GM21528 (cell line): ENCODE data around the gene SKA3.
"Not testable (repeated sequence)": the region's sequence is repeated elsewhere in the genome, so short reads cannot be mapped to it uniquely, and the experiment has no call there.

Source experiments
- ATAC-seq: cut with Tn5 transposase; IDR thresholded peaks from one replicate; pipeline ENCODE4 v1.9.1; 2021; ENCODE audit warnings: mild to moderate bottlenecking, moderate library complexity; ENCODE audit not compliant: unreplicated experiment, low FRiP score

The SKA3 gene

GRCh38 chr13:21176215-21176981 lies at the start of gene SKA3, which contains the start of gene MRPL57:
Gene SKA3 (minus strand): TSS chr13:21176552. CDS start chr13:21176477, 75 bp downstream.
Gene MRPL57 (plus strand): TSS chr13:21176658. CDS start chr13:21176917, 259 bp downstream.
- peak; percentile 93 for ATAC-seq

- ATAC-seq = no peak
Observed at GRCh38 chr13:21225082-21225481, 48.7 kb upstream of the SKA3 start.

- no peak for ATAC-seq
Observed at GRCh38 chr13:21221268-21221667, 44.9 kb upstream of the SKA3 start.

- not testable (repeated sequence) for ATAC-seq
Observed at GRCh38 chr13:21219716-21220115, 43.4 kb upstream of the SKA3 start.

GRCh38 chr13:21219036-21219381 lies 42.7 kb upstream of the SKA3 start:
- peak; percentile 55 for ATAC-seq

GRCh38 chr13:21218351-21219035 lies 42.1 kb upstream of the SKA3 start:
- peak; percentile 98 for ATAC-seq

GRCh38 chr13:21216332-21216731 lies 40.0 kb upstream of the SKA3 start:
- no peak for ATAC-seq

- ATAC-seq = not testable (repeated sequence)
Observed at GRCh38 chr13:21215419-21215818, 39.1 kb upstream of the SKA3 start.

- ATAC-seq = no peak
Observed at GRCh38 chr13:21212138-21212775, 35.9 kb upstream of the SKA3 start.

GRCh38 chr13:21208652-21209154 lies 32.4 kb upstream of the SKA3 start:
- no peak for ATAC-seq

- no peak for ATAC-seq
Observed at GRCh38 chr13:21202767-21203531, 26.6 kb upstream of the SKA3 start.

GRCh38 chr13:21201456-21202190 lies 25.3 kb upstream of the SKA3 start:
- not testable (repeated sequence) for ATAC-seq

- ATAC-seq = not testable (repeated sequence)
Observed at GRCh38 chr13:21198391-21198790, 22.0 kb upstream of the SKA3 start.

GRCh38 chr13:21197606-21198225 lies 21.4 kb upstream of the SKA3 start:
- ATAC-seq = not testable (repeated sequence)

- ATAC-seq = not testable (repeated sequence)
Observed at GRCh38 chr13:21194756-21195155, 18.4 kb upstream of the SKA3 start.

- not testable (repeated sequence) for ATAC-seq
Observed at GRCh38 chr13:21186410-21186809, 10.1 kb upstream of the SKA3 start.

GRCh38 chr13:21181671-21182070 lies 5.3 kb upstream of the SKA3 start:
- ATAC-seq = no peak

- peak; percentile 32 for ATAC-seq
Observed at GRCh38 chr13:21176982-21177284, 581 bp upstream of the SKA3 start.

- ATAC-seq = no peak
Observed at GRCh38 chr13:21175656-21176214, 617 bp downstream of the SKA3 start.
